Measurements from ENCODE around the gene UGT8. TPM values are rescaled to one million over a fixed set of nuclear protein-coding genes. Genes with fewer than 3 reads are reported as not detected.

Gene UGT8
- total RNA-seq, 4 donors from 2014 or later, result 1.0 to 3.7 (median 2.2) TPM

GRCh38 chr4:114691865-114692264, 93.3 kb downstream of the UGT8 start:
- TF ChIP-seq, protein P1, sequence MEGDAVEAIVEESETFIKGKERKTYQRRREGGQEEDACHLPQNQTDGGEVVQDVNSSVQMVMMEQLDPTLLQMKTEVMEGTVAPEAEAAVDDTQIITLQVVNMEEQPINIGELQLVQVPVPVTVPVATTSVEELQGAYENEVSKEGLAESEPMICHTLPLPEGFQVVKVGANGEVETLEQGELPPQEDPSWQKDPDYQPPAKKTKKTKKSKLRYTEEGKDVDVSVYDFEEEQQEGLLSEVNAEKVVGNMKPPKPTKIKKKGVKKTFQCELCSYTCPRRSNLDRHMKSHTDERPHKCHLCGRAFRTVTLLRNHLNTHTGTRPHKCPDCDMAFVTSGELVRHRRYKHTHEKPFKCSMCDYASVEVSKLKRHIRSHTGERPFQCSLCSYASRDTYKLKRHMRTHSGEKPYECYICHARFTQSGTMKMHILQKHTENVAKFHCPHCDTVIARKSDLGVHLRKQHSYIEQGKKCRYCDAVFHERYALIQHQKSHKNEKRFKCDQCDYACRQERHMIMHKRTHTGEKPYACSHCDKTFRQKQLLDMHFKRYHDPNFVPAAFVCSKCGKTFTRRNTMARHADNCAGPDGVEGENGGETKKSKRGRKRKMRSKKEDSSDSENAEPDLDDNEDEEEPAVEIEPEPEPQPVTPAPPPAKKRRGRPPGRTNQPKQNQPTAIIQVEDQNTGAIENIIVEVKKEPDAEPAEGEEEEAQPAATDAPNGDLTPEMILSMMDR (IDR thresholded peaks at IDR 0.05), result no peak
- TF ChIP-seq POLR2A (IDR thresholded peaks at IDR 0.05), result no peak
- H3K4me3 ChIP-seq (ENCODE audit: low read depth, poor library complexity, severe bottlenecking), result no peak overlapping the region
- no peak for DNase-seq (ENCODE audit: low spot score in 2 of 2)
- intact Hi-C loops (cut with DNase I; ENCODE audit: low total_unique reads), result no loop called here
- WGBS, 2 donors, result 49 to 54% methylated on average over 1 of the region's 1 CpG

- no peak for DNase-seq (ENCODE audit: low spot score in 2 of 2)
- WGBS, 2 donors, result 85 to 93% methylated on average over 3 of the region's 3 CpGs
- H3K4me3 ChIP-seq (ENCODE audit: low read depth, poor library complexity, severe bottlenecking), result no peak overlapping the region
- TF ChIP-seq, protein P1 (IDR thresholded peaks at IDR 0.05), result no peak
- no peak for TF ChIP-seq POLR2A (IDR thresholded peaks at IDR 0.05)
- intact Hi-C loops (cut with DNase I; ENCODE audit: low total_unique reads), result no loop called here
Measured at GRCh38 chr4:114692958-114693357, 94.4 kb downstream of the UGT8 start.

GRCh38 chr4:114694770-114695169, 96.2 kb downstream of the UGT8 start:
- intact Hi-C loops (cut with DNase I; ENCODE audit: low total_unique reads), result no loop called here
- TF ChIP-seq POLR2A (IDR thresholded peaks at IDR 0.05), result no peak
- TF ChIP-seq, protein P1 (IDR thresholded peaks at IDR 0.05), result no peak
- H3K4me3 ChIP-seq (ENCODE audit: low read depth, poor library complexity, severe bottlenecking), result no peak overlapping the region
- DNase-seq (ENCODE audit: low spot score in 2 of 2), result no peak
- WGBS, 2 donors, result 3 to 5% methylated on average over 1 of the region's 1 CpG

GRCh38 chr4:114698231-114698630, 99.6 kb downstream of the UGT8 start:
- intact Hi-C loops (cut with DNase I; ENCODE audit: low total_unique reads), result no loop called here
- no peak for DNase-seq (ENCODE audit: low spot score in 2 of 2)
- H3K4me3 ChIP-seq (ENCODE audit: low read depth, poor library complexity, severe bottlenecking), result no peak overlapping the region
- TF ChIP-seq, protein P1 (IDR thresholded peaks at IDR 0.05), result no peak
- TF ChIP-seq POLR2A (IDR thresholded peaks at IDR 0.05), result no peak
- WGBS, 2 donors, result 29 to 31% methylated on average over 4 of the region's 4 CpGs

DNA sequence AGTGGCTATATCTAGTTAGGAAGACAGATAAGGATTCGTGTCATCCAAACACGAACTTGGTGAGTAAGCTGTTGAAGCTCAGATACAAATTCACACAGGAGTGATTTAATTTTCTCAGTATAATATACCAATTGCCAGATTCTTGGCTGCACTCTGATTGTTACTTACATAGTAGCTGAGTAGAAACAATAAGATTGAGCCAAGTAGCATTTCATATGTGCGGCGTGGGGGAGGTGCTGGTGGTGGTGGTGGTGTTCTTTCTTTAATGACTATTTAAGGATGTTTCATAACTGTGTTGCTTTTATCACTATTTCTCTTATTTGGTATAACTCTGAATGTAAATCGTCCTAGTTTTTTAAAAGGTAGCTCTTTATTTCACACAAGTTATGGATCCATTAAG, 102.9 kb downstream of the UGT8 start:
- DNase-seq (ENCODE audit: low spot score in 2 of 2), result no peak

GRCh38 chr4:114717432-114717831, 118.8 kb downstream of the UGT8 start:
- intact Hi-C loops (cut with DNase I; ENCODE audit: low total_unique reads), result no loop called here
- TF ChIP-seq, protein P1 (IDR thresholded peaks at IDR 0.05), result no peak
- no peak for TF ChIP-seq POLR2A (IDR thresholded peaks at IDR 0.05)
- no peak for DNase-seq (ENCODE audit: low spot score in 2 of 2)
- H3K4me3 ChIP-seq (ENCODE audit: low read depth, poor library complexity, severe bottlenecking), result no peak overlapping the region

More for the DNA sequence above, 102.9 kb downstream of the UGT8 start:
- TF ChIP-seq, protein P1 (IDR thresholded peaks at IDR 0.05), result no peak
- TF ChIP-seq POLR2A (IDR thresholded peaks at IDR 0.05), result no peak
- intact Hi-C loops (cut with DNase I; ENCODE audit: low total_unique reads), result no loop called here
- WGBS, 2 donors, result 78 to 90% methylated on average over 5 of the region's 5 CpGs
- no peak overlapping the region for H3K4me3 ChIP-seq (ENCODE audit: low read depth, poor library complexity, severe bottlenecking)
